ENCODE measurements around the gene CLDND2. TPM values are rescaled to one million over a fixed set of nuclear protein-coding genes. Genes with fewer than 3 reads are reported as not detected.

Gene CLDND2
- total RNA-seq, 4 donors from 2014 or later = not detected

DNA sequence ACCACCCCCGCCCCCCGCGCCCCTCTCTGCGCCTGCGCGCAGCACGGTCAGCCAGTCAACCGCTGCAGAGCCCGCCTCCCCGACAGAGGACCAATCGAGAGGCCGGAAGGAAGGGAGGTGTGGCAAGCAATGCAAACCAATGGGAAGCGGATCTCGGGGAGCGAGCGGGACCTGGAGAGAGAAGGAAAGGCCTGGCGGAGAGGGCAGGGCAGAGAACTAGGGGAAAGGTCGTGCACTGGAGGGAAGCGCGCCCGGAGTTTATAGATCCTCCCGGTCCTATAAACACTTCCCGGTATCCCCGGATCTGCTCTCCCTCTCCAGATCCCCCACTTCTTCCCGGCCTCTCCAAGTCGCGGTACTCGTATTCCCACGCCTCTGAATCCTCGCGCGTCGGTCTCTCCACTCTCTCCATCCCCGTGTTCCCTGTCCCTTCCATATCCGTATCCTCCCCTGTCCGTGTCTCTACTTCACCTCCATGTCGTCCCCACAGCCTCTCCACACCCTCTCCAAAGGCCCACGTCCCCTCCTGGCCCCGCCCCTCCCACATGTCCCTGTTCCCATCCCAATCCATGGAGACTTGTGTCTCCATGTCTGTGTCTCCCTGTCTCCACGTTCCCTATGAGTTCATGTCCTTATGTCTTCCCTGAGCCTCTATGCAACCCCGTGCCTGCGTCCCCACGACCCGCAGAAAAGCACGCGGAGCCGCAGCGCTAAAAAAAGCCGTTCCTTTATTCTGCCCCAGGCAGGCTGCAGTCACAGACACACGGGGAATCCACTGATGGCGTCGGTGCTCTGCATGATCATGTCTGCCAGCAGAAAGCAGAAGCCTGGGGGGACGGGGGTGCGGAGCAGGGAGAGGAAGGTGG, 2.2 kb downstream of the CLDND2 start:
- no peaks in the 10 kb centered on the region for H3K27me3 ChIP-seq
- in situ Hi-C loops (cut with MboI; ENCODE audit: low pct_ligation_motif_present in 1 of 4, low pct_unique_long_range_greater_than_20kb in 1 of 4, low sequenced_read_pairs in 3 of 4) (no loop called here), intact Hi-C loops (cut with DNase I; ENCODE audit: low total_unique reads) (no loop called here)
- TF ChIP-seq POLR2A (IDR thresholded peaks at IDR 0.05) = peak; percentile 80
- peak; percentile 90 to 94 (median 93) for TF ChIP-seq POLR2AphosphoS5 (IDR thresholded peaks at IDR 0.05)
- no peak for TF ChIP-seq CTCF (IDR thresholded peaks at IDR 0.05)
- TF ChIP-seq EP300 (IDR thresholded peaks at IDR 0.05; ENCODE audit: low read depth) = no peak
- H3K4me1 ChIP-seq = peaks cover 11 to 36% (median 15%) of the 10 kb centered on the region in 4 donors
- peak; percentile 99 for DNase-seq
- WGBS, 2 donors (ENCODE audit: low coverage in 1 of 2) = 0% methylated on average over 1 to 52 of the region's 54 CpGs
- no peaks in the 10 kb centered on the region for H3K9me3 ChIP-seq
- H3K4me3 ChIP-seq = peak overlapping the region; percentile 66 to 81 (median 78)
- no peaks in the 10 kb centered on the region for H3K36me3 ChIP-seq
- peak overlapping the region; percentile 98 to 100 (median 100) for H3K27ac ChIP-seq

DNA sequence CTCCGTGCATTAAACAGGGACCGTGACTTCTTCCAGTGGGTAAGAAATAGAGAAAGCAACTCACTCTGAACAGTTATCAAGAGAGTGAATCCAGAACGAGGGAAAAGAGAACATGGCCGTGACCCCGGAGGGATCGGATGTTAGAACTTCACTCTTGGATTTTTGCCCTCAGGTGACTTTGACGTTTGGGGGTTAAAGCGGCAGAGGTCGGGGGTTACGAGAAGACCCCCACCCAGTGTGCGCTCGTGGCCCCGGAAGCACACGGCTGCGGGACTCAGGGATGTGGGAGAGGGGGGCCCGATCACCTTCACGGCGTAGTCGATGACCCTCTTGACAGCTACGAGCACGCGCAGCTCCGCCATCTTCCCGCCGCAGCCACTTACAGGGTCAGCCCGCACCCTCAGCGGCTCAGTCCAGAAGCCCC, 2.8 kb downstream of the CLDND2 start, which contains the start of gene ETFB:
TSS of gene ETFB (minus strand) at position 424 of the 424 bp plus-strand sequence. CDS start at position 362, 62 bp downstream.
- in situ Hi-C loops (cut with MboI; ENCODE audit: low pct_ligation_motif_present in 1 of 4, low pct_unique_long_range_greater_than_20kb in 1 of 4, low sequenced_read_pairs in 3 of 4) = no loop called here

GRCh38 chr19:51365211-51365964, 3.4 kb downstream of the CLDND2 start:
- Histone ChIP-seq H3K4me1 (peaks cover 11 to 36% (median 15%) of the 10 kb centered on the region in 4 donors), H3K9me3 (no peaks in the 10 kb centered on the region), H3K27me3 (no peaks in the 10 kb centered on the region), H3K36me3 (no peaks in the 10 kb centered on the region), H3K27ac (peak overlapping the region; percentile 98 to 100 (median 100)), H3K4me3 (peak overlapping the region; percentile 66 to 80 (median 77))
- TF ChIP-seq CTCF (IDR thresholded peaks at IDR 0.05) (no peak), POLR2A (IDR thresholded peaks at IDR 0.05) (no peak), EP300 (IDR thresholded peaks at IDR 0.05; ENCODE audit: low read depth) (no peak), POLR2AphosphoS5 (IDR thresholded peaks at IDR 0.05) (no peak)
- peak; percentile 45 for DNase-seq
- in situ Hi-C loops (cut with MboI; ENCODE audit: low pct_ligation_motif_present in 1 of 4, low pct_unique_long_range_greater_than_20kb in 1 of 4, low sequenced_read_pairs in 3 of 4) = no loop called here
- 0 to 10% methylated on average over 1 to 10 of the region's 10 CpGs for WGBS, 2 donors (ENCODE audit: low coverage in 1 of 2)
- intact Hi-C loops (cut with DNase I; ENCODE audit: low total_unique reads) = no loop called here

More for the DNA sequence above, 2.8 kb downstream of the CLDND2 start, which contains the start of gene ETFB:
- TF ChIP-seq EP300 (IDR thresholded peaks at IDR 0.05; ENCODE audit: low read depth) = no peak
- peak in 1 of 3 donors; percentile 80 for TF ChIP-seq POLR2AphosphoS5 (IDR thresholded peaks at IDR 0.05)
- TF ChIP-seq POLR2A (IDR thresholded peaks at IDR 0.05) = peak; percentile 69
- Histone ChIP-seq H3K36me3 (no peaks in the 10 kb centered on the region), H3K4me1 (peaks cover 11 to 36% (median 15%) of the 10 kb centered on the region in 4 donors), H3K4me3 (peak within 1 kb of the TSS; percentile 66 to 81 (median 78)), H3K9me3 (no peaks in the 10 kb centered on the region), H3K27ac (peak within 1 kb of the TSS; percentile 98 to 100 (median 100)), H3K27me3 (no peaks in the 10 kb centered on the region)
- intact Hi-C loops (cut with DNase I; ENCODE audit: low total_unique reads) = no loop called here
- no peak for DNase-seq
- 0 to 1% methylated on average over 7 to 27 of the region's 27 CpGs for WGBS, 2 donors (ENCODE audit: low coverage in 1 of 2)

GRCh38 chr19:51364200-51365106, 4.3 kb downstream of the CLDND2 start:
- Histone ChIP-seq H3K4me3 (no peak overlapping the region), H3K27ac (peak overlapping the region; percentile 98 to 100 (median 100)), H3K9me3 (no peaks in the 10 kb centered on the region), H3K27me3 (no peaks in the 10 kb centered on the region), H3K36me3 (no peaks in the 10 kb centered on the region), H3K4me1 (peaks cover 11 to 36% (median 15%) of the 10 kb centered on the region in 4 donors)
- 78 to 82% methylated on average over 7 to 15 of the region's 15 CpGs for WGBS, 2 donors (ENCODE audit: low coverage in 1 of 2)
- in situ Hi-C loops (cut with MboI; ENCODE audit: low pct_ligation_motif_present in 1 of 4, low pct_unique_long_range_greater_than_20kb in 1 of 4, low sequenced_read_pairs in 3 of 4) (no loop called here), intact Hi-C loops (cut with DNase I; ENCODE audit: low total_unique reads) (no loop called here)
- no peak for DNase-seq
- TF ChIP-seq EP300 (IDR thresholded peaks at IDR 0.05; ENCODE audit: low read depth) (no peak), POLR2AphosphoS5 (IDR thresholded peaks at IDR 0.05) (no peak), CTCF (IDR thresholded peaks at IDR 0.05) (no peak), POLR2A (IDR thresholded peaks at IDR 0.05) (no peak)

Data from transverse colon (tissue), 4 donors.